Hematopoietic multipotent progenitor cell treated with erythropoietin and hydrocortisone succinate and interleukin-3 and kit ligand, for 6 days (in vitro differentiated cells): ENCODE results near the gene CEP72.
"Not testable (repeated sequence)": the region's sequence is repeated elsewhere in the genome, so short reads cannot be mapped to it uniquely, and the experiment has no call there.

Experiments used
- DNase-seq: peaks from one replicate; pipeline ENCODE4 v3.0.0-alpha.2; 2015

CEP72 gene

DNA sequence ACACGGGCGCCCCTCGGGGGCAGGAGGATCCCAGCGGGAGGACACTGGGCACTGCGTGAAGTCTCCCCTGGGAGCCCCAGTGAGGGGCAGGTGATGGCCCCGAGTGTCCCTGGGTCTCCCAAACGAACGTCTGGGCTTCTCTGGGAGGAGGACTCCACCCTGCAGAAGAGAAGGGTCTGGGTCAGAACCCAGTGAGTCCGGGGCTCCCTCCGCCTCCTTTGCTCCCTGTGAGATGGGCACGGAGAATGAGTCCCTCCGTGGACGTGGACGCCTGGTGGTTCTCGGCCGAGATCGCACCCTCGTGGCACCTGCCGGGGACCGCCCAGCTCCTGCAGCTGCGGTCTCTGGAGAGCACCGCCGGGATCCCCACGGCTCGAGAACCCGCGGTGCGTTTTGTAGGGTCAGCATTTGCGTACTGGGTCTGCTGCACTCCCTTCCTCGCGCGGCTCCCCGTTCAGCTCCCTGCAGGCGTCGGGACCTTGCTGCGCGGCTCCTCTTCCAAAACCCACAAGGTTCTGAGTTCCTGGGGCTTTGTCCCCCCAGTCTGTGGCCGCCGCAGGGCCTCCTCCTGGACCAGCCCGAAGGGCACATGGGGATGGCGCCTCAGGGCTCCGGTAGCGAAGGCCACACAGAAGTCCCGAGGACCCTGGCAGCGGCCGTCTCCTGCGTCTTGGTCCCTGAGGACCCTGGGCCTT is 10.2 kb upstream of the CEP72 start:
- DNase-seq = no peak

- DNase-seq = no peak
These were observed 9.6 kb upstream of the CEP72 start for GRCh38 chr5:602466-603035.

DNA sequence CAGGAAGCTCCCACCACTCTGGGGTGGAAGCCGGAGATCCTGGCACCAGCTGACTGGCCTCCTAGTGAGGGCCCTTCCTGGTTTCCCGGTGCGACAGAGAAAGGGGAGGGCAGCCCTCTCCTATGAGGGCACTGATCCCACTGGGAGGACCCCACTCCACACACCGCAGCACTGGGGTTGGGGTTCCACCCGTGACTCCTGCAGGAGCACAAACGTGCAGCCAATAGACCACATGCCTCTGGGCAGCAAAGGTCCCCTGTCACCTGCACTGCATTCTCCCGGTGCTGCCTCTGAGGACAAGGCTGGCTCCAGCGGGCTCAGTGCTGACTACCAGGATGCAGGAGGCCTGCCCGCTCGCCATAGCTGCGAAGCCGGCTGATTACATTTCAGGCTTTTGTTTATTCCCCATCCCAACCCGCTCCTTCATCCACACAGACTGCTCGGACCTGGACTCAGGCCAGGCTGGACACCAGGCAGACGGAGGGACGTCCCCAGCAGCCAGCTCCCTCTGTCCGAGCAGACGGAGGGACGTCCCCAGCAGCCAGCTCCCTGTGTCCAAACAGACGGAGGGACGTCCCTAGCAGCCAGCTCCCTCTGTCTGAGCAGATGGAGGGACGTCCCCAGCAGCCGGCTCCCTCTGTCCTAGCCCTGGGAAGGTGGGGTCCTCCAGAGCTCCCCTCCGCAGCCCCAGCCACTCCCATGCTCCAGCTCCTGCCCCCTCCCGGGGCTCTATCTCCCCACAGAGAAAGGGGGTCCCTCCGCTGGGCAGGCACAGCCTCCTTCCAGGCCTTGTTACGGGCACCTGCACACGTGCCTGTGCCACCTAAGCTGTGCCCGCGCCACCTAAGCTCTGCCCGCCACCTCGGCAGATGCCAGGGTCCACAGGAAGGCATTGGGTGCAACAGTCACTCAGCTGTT is 8.8 kb upstream of the CEP72 start:
- DNase-seq = no peak

GRCh38 chr5:604391-604831 is 7.7 kb upstream of the CEP72 start:
- DNase-seq = no peak

DNA sequence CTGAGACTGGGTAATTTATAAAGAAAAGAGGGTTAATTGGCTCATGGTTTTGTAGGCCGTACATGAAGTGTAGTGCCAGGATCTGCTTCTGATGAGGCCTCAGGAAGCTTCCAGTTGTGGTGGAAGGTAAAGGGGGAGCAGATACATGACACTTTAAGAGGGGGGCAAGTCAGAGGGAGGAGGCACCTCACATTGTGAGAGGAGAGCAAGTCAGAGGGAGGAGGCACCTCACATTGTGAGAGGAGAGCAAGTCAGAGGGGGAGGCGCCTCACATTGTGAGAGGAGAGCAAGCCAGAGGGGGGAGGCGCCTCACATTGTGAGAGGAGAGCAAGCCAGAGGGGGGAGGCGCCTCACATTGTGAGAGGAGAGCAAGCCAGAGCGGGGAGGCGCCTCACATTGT is 7.0 kb upstream of the CEP72 start:
- DNase-seq = not testable (repeated sequence)

GRCh38 chr5:606061-606460 is 6.1 kb upstream of the CEP72 start:
- DNase-seq = no peak

DNA sequence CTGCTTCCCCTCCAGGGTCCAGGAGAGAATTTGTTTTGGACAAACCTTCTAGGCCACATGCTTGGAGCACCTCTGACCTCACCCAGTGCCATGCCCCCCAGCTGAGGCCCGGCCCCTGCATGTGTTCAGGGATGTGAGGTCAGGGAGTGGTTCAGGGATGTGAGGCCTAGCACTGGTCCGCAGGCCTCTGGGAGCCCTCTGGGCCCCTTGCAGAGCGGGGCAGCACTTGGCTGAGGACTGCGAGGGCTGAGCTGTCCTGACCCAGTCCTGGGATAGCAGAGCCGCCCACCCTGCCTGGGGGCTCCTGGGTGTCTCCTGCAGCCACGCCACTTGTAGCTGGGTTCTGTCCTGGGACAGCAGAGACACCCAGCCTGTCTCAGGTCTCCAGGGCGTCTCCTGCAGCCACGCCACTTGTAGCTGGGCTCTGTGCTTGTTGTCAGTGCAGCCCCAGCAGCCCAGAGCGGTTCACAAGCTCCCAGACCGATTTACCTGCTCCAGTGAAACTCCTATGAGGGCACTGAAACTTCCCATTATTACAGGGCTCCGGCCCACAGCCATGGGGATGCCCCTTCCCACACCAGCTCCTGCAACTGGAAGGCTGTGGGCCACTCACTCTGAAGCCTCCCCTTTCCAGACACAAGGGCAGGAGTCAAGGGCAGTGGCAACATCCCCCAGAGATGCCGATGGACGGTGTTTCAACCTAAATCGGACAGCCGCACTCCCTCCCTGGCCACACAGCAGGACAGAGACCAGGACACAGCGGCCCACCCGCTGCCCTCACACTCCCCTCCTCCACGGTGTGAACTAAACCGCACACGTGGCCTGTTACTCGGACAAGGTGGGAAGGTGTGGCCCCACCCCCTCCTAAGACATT is 5.4 kb upstream of the CEP72 start:
- DNase-seq = no peak

DNA sequence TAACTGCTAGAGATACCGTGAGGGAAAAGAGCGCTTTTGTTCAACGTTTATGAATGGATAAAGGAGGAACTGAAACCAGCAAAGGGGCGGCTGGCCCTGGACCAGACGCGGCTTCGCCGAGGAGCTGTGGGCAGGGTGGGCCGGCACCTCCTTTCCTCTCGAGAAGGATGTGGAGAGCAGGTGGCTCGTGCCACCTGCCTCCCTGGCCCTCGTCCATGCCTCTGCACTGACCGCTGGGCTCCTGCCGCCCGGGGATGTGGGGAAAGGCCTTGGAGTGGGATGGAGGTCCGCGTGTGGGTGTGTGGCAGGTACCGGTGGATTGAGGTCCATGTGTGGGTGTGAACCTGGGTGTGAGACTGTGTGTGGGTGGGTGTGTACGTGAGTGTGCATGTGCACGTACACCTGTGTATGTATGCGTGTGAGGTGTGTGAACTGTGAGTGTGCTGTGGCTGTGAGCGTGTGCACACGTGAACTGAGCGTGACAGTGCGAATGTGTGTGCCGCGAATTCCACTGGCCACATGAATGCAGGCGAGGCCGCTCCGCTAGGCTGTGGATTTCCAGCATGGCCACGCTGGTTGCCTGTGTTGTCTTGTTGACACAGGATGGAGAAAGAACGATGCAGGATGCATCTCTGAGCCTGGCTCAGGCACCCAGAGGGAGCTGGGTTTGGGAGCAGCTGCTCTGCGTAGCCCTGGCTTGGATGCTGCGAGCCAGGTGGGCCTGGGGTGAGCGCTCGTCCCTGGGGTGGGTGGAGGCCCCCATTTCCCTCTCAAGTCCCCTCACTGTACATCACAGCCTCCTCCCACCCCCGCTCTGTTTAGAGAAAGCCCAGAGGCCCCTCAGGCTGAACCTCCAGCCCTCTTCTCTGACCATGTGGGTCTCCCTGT is 4.4 kb upstream of the CEP72 start:
- no peak for DNase-seq

GRCh38 chr5:608429-609370 is 3.4 kb upstream of the CEP72 start:
- DNase-seq = no peak

DNA sequence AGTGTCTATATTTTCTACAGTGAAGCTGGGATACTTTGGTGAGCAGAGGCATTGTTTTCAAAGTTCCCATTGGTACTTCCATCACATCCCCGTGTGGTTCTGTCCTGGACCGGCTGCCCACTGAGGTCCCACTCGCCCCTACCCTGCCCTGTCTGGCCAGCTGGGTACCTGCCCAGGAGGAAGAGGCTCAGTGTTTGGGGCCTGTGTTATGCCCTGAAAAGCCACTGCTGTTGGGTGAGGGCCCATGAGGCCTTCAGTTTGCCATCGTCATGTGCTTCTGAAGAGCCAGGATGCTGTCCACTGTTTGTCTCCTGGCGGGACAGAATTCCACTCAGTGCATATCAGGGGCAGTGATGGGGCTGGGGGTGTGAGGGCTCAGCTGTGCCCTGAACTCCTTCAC is 2.6 kb upstream of the CEP72 start:
- DNase-seq = no peak

DNA sequence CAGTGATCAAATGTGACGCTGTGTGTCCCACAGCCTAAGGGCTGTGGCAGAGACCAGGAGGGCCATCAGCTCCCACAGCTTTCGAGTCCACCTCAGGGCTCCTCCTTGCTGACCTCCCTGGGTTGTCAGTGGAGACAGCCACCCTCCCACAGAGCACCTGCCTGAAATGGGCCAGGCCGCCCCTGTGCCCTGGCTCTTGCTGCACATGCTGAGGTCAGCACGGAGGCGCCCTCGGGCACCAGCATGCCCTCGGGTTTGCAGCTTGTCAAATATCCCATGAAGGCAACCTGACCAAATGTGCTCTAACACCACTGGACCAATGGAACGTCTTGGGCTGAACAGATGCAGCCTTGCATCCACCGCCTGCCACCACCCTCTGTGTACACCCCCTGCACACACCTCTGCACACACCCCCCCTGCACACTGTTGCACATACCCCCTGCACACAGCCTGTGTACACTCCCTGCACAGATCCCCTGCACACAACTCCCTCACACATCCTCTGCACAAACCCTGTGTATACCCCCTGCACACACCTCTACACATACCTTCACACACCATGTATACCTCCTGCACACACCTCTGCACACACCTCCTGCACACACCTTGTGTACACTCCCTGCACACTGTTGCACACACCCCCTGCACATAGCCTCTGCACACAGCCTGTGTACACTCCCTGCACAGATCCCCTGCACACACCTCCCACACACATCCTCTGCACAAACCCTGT is 2.0 kb upstream of the CEP72 start:
- no peak for DNase-seq

DNA sequence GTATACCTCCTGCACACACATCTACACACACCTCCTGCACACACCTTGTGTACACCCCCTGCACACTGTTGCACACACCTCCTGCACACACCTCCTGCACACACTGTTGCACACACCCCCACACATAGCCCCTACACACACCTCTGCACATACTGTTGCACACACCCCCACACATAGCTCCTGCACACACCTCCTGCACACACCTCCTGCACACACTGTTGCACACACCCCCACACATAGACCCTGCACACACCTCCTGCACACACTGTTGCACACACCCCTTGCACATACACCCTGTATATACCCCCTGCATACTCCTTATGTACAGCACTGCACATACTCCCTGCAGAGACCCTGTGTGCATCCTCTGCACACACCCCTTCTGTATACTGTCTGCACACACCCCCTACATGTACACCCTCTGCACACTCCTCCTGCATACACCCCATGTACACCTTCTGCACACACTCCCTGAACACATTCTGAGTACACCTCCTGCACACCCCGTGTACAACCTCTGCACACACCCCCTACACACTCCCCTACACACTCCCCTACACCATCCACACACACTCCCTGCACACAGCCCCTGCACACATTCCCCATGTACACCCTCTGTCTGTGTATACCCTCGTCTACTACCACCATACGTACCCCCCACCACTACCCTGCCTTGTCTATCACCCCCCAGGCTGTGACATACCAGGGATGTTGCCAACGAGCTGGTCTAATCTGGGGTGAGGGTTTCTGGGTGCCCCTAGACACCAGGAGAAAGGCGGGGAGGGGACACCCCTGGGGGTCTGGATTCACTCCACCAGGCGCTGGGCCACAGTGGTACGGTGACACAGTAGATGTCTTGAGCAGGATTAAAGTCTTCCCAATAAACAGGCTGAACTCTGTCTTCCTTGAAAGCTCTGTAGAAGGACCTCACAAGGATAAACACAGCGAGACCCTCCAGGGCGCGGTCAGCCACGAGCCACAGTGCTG is 1.1 kb upstream of the CEP72 start:
- no peak for DNase-seq

- DNase-seq = peak; percentile 54
These were observed 621 bp downstream of the CEP72 start for GRCh38 chr5:612498-613424.

- DNase-seq = no peak
These were observed 4.4 kb downstream of the CEP72 start for GRCh38 chr5:616484-617039.

DNA sequence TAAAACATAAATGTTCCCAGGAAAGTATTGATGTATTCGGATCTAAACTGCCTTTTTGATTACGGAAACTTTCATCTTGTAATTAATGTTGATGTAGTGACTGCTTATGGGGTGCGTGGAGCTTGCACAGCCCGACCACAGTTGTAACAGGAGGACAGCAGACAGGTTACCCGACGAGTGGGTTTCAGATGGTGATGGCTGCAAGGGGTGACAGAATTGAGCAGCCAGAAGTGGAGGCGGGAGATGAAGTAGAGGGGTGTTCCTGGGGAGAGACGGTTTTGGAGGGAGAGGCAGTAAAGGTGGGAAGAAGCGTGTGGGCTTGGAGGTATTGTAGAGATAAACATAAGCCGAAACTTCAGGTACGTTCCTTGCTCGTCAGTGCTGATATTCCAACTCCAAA is 5.8 kb downstream of the CEP72 start:
- no peak for DNase-seq

GRCh38 chr5:618450-618849 is 6.3 kb downstream of the CEP72 start:
- DNase-seq = no peak

GRCh38 chr5:619444-619843 is 7.3 kb downstream of the CEP72 start:
- no peak for DNase-seq
